ENCODE results near the gene SHBG. TPM values are rescaled to one million over a fixed set of nuclear protein-coding genes. Genes with fewer than 3 reads are reported as not detected.
"Not testable (repeated sequence)": the region's sequence is repeated elsewhere in the genome, so short reads cannot be mapped to it uniquely, and the experiment has no call there.

Gene SHBG
- total and polyA plus RNA-seq, 4 experiments from 2014 or later = not detected

- intact Hi-C loops (cut with micrococcal nuclease); H3K27ac ChIP-seq (ENCODE audit: low read depth, low read length); H3K27me3 Mint-ChIP-seq; H3K4me1 ChIP-seq (ENCODE audit: insufficient read depth, low read length); H3K27me3 ChIP-seq (ENCODE audit: insufficient read depth, low read length); H3K36me3 ChIP-seq (ENCODE audit: insufficient read depth, low read length); H3K9me3 Mint-ChIP-seq; H3K9me3 ChIP-seq (ENCODE audit: control insufficient read depth in 1 of 2, low read length in 2 of 2); CTCF ChIA-PET (ENCODE audit: partially characterized antibody); H3K4me3 ChIP-seq (ENCODE audit: low read length in 2 of 2); H3K36me3 Mint-ChIP-seq: not testable (repeated sequence)
- DNase-seq = peak; percentile 8 to 53 (median 31)
- Mint-ChIP-seq H3K4me1 (peaks cover 5 to 13% (median 9%) of the 10 kb centered on the region in 4 donors), H3K4me3 (peak overlapping the region; percentile 23 to 82 (median 76)), H3K27ac (peak overlapping the region in 3 of 7 donors; percentile 63 to 81 (median 64))
- POLR2A ChIA-PET (ENCODE audit: partially characterized antibody) = interaction anchor here (1.2 to 1.4 kb wide), 2 partner anchors 14 to 37 kb away, joined by 3 to 4 read pairs; partner anchors contain the start of gene SAT2
Measured at GRCh38 chr17:7641635-7642034, 11.7 kb downstream of the SHBG start.

GRCh38 chr17:7644775-7645174, 14.8 kb downstream of the SHBG start:
- Histone ChIP-seq H3K4me1 (ENCODE audit: insufficient read depth, low read length) (peaks cover under 1% of the 10 kb centered on the region), H3K4me3 (ENCODE audit: low read length in 2 of 2) (no peak overlapping the region), H3K9me3 (ENCODE audit: control insufficient read depth in 1 of 2, low read length in 2 of 2) (no peaks in the 10 kb centered on the region), H3K36me3 (ENCODE audit: insufficient read depth, low read length) (no peaks in the 10 kb centered on the region), H3K27ac (ENCODE audit: low read depth, low read length) (no peak overlapping the region), H3K27me3 (ENCODE audit: insufficient read depth, low read length) (no peaks in the 10 kb centered on the region)
- Mint-ChIP-seq H3K9me3 (no peaks in the 10 kb centered on the region), H3K36me3 (no peaks in the 10 kb centered on the region), H3K4me1 (peaks cover 6 to 14% (median 10%) of the 10 kb centered on the region in 4 donors), H3K4me3 (no peak overlapping the region), H3K27me3 (peaks cover 9 to 11% of the 10 kb centered on the region in 2 donors), H3K27ac (peak overlapping the region in 1 of 7 donors; percentile 66)
- ChIA-PET CTCF (ENCODE audit: partially characterized antibody) (no interaction called here), POLR2A (ENCODE audit: partially characterized antibody) (no interaction called here)
- intact Hi-C loops (cut with micrococcal nuclease) = no loop called here
- no peak for DNase-seq

- Mint-ChIP-seq H3K27me3 (peaks cover 20 to 22% of the 10 kb centered on the region in 2 donors), H3K36me3 (no peaks in the 10 kb centered on the region), H3K4me3 (no peak overlapping the region), H3K4me1 (peaks cover 17 to 28% (median 21%) of the 10 kb centered on the region in 4 donors), H3K9me3 (peaks cover 0 to 4% (median 0%) of the 10 kb centered on the region in 8 donors), H3K27ac (peak overlapping the region in 1 of 7 donors; percentile 79)
- H3K27ac ChIP-seq (ENCODE audit: low read depth, low read length) = no peak overlapping the region
- no peaks in the 10 kb centered on the region for H3K36me3 ChIP-seq (ENCODE audit: insufficient read depth, low read length)
- no peak for DNase-seq
- intact Hi-C loops (cut with micrococcal nuclease) = no loop called here
- ChIA-PET CTCF (ENCODE audit: partially characterized antibody) (no interaction called here), POLR2A (ENCODE audit: partially characterized antibody) (no interaction called here)
- no peaks in the 10 kb centered on the region for H3K9me3 ChIP-seq (ENCODE audit: control insufficient read depth in 1 of 2, low read length in 2 of 2)
- peaks cover 13% of the 10 kb centered on the region for H3K27me3 ChIP-seq (ENCODE audit: insufficient read depth, low read length)
- peaks cover 15% of the 10 kb centered on the region for H3K4me1 ChIP-seq (ENCODE audit: insufficient read depth, low read length)
- no peak overlapping the region for H3K4me3 ChIP-seq (ENCODE audit: low read length in 2 of 2)
Measured at GRCh38 chr17:7646457-7646856, 16.5 kb downstream of the SHBG start.

GRCh38 chr17:7647018-7647417, 17.1 kb downstream of the SHBG start:
- no peaks in the 10 kb centered on the region for H3K36me3 Mint-ChIP-seq
- peaks cover 20% of the 10 kb centered on the region for H3K4me1 ChIP-seq (ENCODE audit: insufficient read depth, low read length)
- H3K27me3 Mint-ChIP-seq = peaks cover 20 to 23% of the 10 kb centered on the region in 2 donors
- H3K36me3 ChIP-seq (ENCODE audit: insufficient read depth, low read length) = no peaks in the 10 kb centered on the region
- intact Hi-C loops (cut with micrococcal nuclease) = no loop called here
- no peak overlapping the region for H3K4me3 ChIP-seq (ENCODE audit: low read length in 2 of 2)
- H3K9me3 Mint-ChIP-seq = peaks cover 0 to 4% (median 0%) of the 10 kb centered on the region in 8 donors
- no peak overlapping the region for H3K27ac Mint-ChIP-seq
- H3K9me3 ChIP-seq (ENCODE audit: control insufficient read depth in 1 of 2, low read length in 2 of 2) = no peaks in the 10 kb centered on the region
- peaks cover 16 to 22% (median 18%) of the 10 kb centered on the region in 4 donors for H3K4me1 Mint-ChIP-seq
- H3K27ac ChIP-seq (ENCODE audit: low read depth, low read length) = no peak overlapping the region
- CTCF ChIA-PET (ENCODE audit: partially characterized antibody) = no interaction called here
- H3K27me3 ChIP-seq (ENCODE audit: insufficient read depth, low read length) = peaks cover 13% of the 10 kb centered on the region
- no peak overlapping the region for H3K4me3 Mint-ChIP-seq
- POLR2A ChIA-PET (ENCODE audit: partially characterized antibody) = no interaction called here
- DNase-seq = no peak

GRCh38 chr17:7650509-7651096, 20.7 kb downstream of the SHBG start, which contains the start of gene ATP1B2:
Gene ATP1B2, plus strand, starts transcription at chr17:7650926. Its CDS starts 593 bp downstream, at chr17:7651519.
- CTCF ChIA-PET (ENCODE audit: partially characterized antibody) = interaction anchor here (0.9 to 2.5 kb wide), 6 partner anchors 9 to 37 kb away, joined by 3 to 6 read pairs (median 5); partner anchors contain the start of genes FXR2, TP53 and WRAP53
- Mint-ChIP-seq H3K4me1 (peaks cover 10 to 16% (median 13%) of the 10 kb centered on the region in 4 donors), H3K9me3 (peaks cover 0 to 4% (median 0%) of the 10 kb centered on the region in 8 donors), H3K36me3 (no peaks in the 10 kb centered on the region), H3K27me3 (peaks cover 17 to 29% of the 10 kb centered on the region in 2 donors), H3K4me3 (peak within 1 kb of the TSS; percentile 84 to 92 (median 90)), H3K27ac (peak within 1 kb of the TSS in 6 of 7 donors; percentile 45 to 92 (median 59))
- intact Hi-C loops (cut with micrococcal nuclease) = loop anchor here (1.0 kb wide), 1 partner anchor 38 kb away; the partner anchor contains the start of gene WRAP53
- peak; percentile 60 to 88 (median 63) for DNase-seq
- Histone ChIP-seq H3K4me1 (ENCODE audit: insufficient read depth, low read length) (peaks cover 20% of the 10 kb centered on the region), H3K9me3 (ENCODE audit: control insufficient read depth in 1 of 2, low read length in 2 of 2) (no peaks in the 10 kb centered on the region), H3K4me3 (ENCODE audit: low read length in 2 of 2) (peak within 1 kb of the TSS; percentile 39 to 46), H3K27ac (ENCODE audit: low read depth, low read length) (no peak within 1 kb of the TSS), H3K27me3 (ENCODE audit: insufficient read depth, low read length) (peaks cover 13% of the 10 kb centered on the region), H3K36me3 (ENCODE audit: insufficient read depth, low read length) (no peaks in the 10 kb centered on the region)
- POLR2A ChIA-PET (ENCODE audit: partially characterized antibody) = interaction anchor here (0.6 to 2.6 kb wide), 8 partner anchors 23 to 416 kb away, joined by 3 to 55 read pairs (median 3); partner anchors contain the start of genes DVL2, FXR2, MPDU1 and SAT2

GRCh38 chr17:7651097-7651664, 21.2 kb downstream of the SHBG start:
- peaks cover 13% of the 10 kb centered on the region for H3K27me3 ChIP-seq (ENCODE audit: insufficient read depth, low read length)
- Mint-ChIP-seq H3K27me3 (peaks cover 15 to 28% of the 10 kb centered on the region in 2 donors), H3K36me3 (no peaks in the 10 kb centered on the region), H3K9me3 (peaks cover 0 to 4% (median 0%) of the 10 kb centered on the region in 8 donors), H3K4me1 (peaks cover 10 to 16% (median 13%) of the 10 kb centered on the region in 4 donors), H3K4me3 (peak overlapping the region; percentile 78 to 86 (median 84)), H3K27ac (peak overlapping the region in 5 of 7 donors; percentile 41 to 92 (median 49))
- no peak overlapping the region for H3K27ac ChIP-seq (ENCODE audit: low read depth, low read length)
- ChIA-PET CTCF (ENCODE audit: partially characterized antibody) (interaction anchor here (0.7 to 2.5 kb wide), 8 partner anchors 8 to 66 kb away, joined by 3 to 6 read pairs (median 4); partner anchors contain the start of genes FXR2, TP53 and WRAP53), POLR2A (ENCODE audit: partially characterized antibody) (interaction anchor here (0.7 to 2.6 kb wide), 5 partner anchors 23 to 417 kb away, joined by 3 to 55 read pairs (median 9); partner anchors contain the start of genes DVL2, FXR2, SAT2 and TP53)
- DNase-seq = no peak
- H3K36me3 ChIP-seq (ENCODE audit: insufficient read depth, low read length) = no peaks in the 10 kb centered on the region
- peaks cover 20% of the 10 kb centered on the region for H3K4me1 ChIP-seq (ENCODE audit: insufficient read depth, low read length)
- no peaks in the 10 kb centered on the region for H3K9me3 ChIP-seq (ENCODE audit: control insufficient read depth in 1 of 2, low read length in 2 of 2)
- H3K4me3 ChIP-seq (ENCODE audit: low read length in 2 of 2) = peak overlapping the region; percentile 29 to 46
- intact Hi-C loops (cut with micrococcal nuclease) = no loop called here
